Stimulated activated CD8-positive, alpha-beta memory T cell treated with anti-CD3 and anti-CD28 coated beads, Interleukin-12 subunit alpha, Interleukin-12 subunit beta, amount 100 ng/mL, for 1 hour (primary cell): Measurements from ENCODE around the gene SLX4IP.

Experiments
- DNase-seq: peaks from one replicate; pipeline ENCODE4 v3.0.0-alpha.2; 2020; ENCODE audit warnings: low read depth

Gene SLX4IP

GRCh38 chr20:10666221-10667076, 231.3 kb downstream of the SLX4IP start:
- no peak for DNase-seq

- no peak for DNase-seq
These were observed 231.9 kb downstream of the SLX4IP start for GRCh38 chr20:10667077-10667401.

DNA sequence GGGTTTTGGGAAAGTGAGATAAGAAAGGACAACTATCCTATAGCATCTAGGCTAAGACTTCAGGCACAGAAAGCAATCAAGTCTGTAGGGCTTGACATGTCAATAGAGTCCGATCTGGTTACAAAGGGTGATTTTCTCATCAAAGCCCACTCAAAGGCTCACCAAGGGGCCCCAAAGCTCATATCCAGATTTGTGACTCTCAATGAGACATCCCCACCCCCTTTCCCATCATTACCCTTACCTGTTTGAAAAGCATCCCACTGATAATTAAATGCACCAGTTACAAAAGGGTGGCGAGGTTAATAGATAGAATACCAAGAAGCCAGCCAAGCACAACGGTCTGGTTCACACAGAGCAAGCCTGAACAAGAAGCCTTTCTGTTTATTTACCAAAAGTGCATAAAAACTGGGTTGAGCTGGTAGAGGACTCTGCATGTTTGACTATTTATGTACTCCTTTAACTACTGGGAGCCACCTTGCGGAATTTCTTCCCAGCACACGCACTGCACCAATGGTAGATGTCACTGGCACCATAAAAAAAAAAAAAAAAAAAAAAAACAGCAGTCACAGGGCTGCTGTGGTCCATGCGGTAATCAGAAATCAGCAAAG, 232.6 kb downstream of the SLX4IP start:
- DNase-seq, result no peak

- no peak for DNase-seq
These were observed 233.7 kb downstream of the SLX4IP start for GRCh38 chr20:10668677-10669368.

GRCh38 chr20:10669843-10670446, 234.8 kb downstream of the SLX4IP start:
- no peak for DNase-seq

GRCh38 chr20:10670501-10671220, 235.6 kb downstream of the SLX4IP start:
- DNase-seq, result no peak

GRCh38 chr20:10671221-10671918, 236.3 kb downstream of the SLX4IP start:
- DNase-seq, result no peak

- no peak for DNase-seq
These were observed 237.0 kb downstream of the SLX4IP start for GRCh38 chr20:10671919-10672623.

GRCh38 chr20:10672624-10673127, 237.6 kb downstream of the SLX4IP start:
- no peak for DNase-seq

DNA sequence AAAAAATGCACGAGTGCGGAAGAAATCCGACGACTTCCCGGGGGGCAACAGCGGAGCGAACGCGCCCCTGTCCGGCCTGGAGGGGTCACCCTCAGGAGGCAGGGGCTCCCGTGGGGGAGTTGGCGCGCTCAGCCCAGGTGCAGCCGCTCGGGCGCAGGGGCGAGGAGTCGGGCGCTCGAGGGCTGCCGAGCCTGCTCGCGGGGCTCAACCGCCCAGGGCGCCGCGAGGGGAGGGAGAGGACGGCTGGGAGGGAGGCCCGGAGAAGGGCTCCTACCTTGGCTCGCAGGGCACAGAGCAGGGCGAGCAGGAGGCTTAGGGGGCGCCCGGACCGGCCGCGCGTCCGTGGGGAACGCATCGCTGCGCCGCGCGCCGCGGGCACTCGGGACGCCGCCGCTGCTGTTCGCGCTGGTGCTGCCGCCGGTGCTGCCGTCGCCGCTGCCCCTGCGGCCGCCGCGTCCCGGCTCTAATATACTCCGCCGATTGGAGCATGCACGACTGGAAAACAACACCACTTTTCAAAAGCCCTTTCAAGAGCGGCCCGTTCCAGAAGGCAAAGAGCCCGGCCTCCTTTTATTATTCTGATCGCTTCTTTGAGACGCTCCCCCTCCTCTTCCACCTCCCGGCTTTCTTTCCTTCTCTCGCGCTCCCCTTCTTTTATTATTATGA, 238.2 kb downstream of the SLX4IP start:
- no peak for DNase-seq

GRCh38 chr20:10673842-10674683, 239.0 kb downstream of the SLX4IP start, which contains the start of gene JAG1:
Gene JAG1 (minus strand): TSS chr20:10673999. CDS start chr20:10673530, 469 bp downstream.
- no peak for DNase-seq

- DNase-seq, result no peak
These were observed 239.8 kb downstream of the SLX4IP start for GRCh38 chr20:10674684-10675449.

DNA sequence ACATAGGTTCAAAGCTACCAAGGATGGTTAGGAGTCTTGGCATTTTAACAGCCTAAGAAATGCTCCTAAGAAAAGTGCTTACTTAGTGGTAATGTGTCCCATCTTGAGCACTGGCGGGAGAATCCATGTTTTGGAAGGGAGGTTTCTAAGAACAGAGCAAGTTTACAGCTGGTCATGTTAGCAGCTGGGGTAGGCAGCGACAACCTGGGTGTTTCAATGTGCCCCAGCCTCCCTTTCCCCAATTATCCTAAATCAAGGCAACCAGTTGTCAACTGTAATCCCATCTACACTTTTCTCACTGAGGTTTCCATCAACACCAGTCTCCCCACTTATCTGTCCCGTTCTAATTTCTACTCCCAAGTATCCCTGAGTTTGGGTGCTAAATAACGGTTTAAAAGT, 240.3 kb downstream of the SLX4IP start:
- no peak for DNase-seq

DNA sequence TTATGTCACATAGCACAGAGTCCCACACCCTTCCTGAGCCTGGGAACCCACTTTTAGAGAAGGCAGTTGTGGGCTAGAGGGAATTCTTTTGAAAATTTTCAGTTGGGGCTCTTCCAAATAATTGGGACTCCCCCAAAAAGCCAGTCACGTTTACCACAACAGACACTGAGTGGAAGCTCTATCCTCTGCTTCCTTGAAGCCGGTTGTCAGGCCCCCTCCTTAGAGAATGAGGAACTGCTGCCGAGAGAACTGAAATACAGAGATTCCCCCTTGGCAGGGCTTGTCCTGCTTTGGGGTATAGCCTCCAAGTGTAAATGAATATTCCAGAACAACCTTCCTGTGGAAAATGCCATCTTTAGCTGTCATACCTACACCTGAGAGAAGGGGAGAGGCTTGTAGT, 241.4 kb downstream of the SLX4IP start:
- no peak for DNase-seq
